ENCODE results near the gene LRRC17. TPM values are rescaled to one million over a fixed set of nuclear protein-coding genes. Genes with fewer than 3 reads are reported as not detected.
"Not testable (repeated sequence)": the region's sequence is repeated elsewhere in the genome, so short reads cannot be mapped to it uniquely, and the experiment has no call there.

LRRC17 gene
- total RNA-seq, 1 experiment from 2014 or later, result not detected

DNA sequence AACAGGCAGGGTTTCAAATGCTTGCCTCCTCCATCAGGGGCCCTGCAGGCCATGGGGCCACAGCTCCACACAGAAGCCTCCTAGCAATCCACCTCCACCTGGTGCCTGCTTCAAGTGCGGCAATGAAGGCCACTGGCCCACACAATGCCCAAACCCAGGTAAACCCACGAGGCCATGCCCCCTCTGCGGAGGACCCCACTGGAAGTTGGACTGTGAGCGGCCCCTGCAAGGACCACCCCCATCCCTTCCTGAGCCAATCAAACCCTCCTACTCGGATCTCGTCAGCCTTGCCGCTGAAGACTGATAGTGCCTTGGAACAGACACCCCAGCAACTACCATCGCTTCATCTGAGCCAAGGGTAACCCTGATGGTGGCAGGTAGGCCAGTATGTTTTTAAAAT lies 63.1 kb downstream of the LRRC17 start:
- no peak for TF ChIP-seq EZH2 (IDR thresholded peaks at IDR 0.05; ENCODE audit: low read depth)
- TF ChIP-seq, protein P1, sequence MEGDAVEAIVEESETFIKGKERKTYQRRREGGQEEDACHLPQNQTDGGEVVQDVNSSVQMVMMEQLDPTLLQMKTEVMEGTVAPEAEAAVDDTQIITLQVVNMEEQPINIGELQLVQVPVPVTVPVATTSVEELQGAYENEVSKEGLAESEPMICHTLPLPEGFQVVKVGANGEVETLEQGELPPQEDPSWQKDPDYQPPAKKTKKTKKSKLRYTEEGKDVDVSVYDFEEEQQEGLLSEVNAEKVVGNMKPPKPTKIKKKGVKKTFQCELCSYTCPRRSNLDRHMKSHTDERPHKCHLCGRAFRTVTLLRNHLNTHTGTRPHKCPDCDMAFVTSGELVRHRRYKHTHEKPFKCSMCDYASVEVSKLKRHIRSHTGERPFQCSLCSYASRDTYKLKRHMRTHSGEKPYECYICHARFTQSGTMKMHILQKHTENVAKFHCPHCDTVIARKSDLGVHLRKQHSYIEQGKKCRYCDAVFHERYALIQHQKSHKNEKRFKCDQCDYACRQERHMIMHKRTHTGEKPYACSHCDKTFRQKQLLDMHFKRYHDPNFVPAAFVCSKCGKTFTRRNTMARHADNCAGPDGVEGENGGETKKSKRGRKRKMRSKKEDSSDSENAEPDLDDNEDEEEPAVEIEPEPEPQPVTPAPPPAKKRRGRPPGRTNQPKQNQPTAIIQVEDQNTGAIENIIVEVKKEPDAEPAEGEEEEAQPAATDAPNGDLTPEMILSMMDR (conservative IDR thresholded peaks at IDR 0.05), result no peak
- no TSS peak for BruUV-seq (replicated peaks)
- Histone ChIP-seq H3K9me2 (ENCODE audit: insufficient read depth) (no peaks in the 10 kb centered on the region), H3K27me3 (ENCODE audit: insufficient read depth, low read depth) (no peaks in the 10 kb centered on the region), H3K27ac (no peak overlapping the region), H4K20me1 (ENCODE audit: insufficient read depth) (no peaks in the 10 kb centered on the region), H2AFZ (no peak overlapping the region), H3K79me2 (ENCODE audit: low read depth) (no peaks in the 10 kb centered on the region), H3K4me3 (no peak overlapping the region), H3F3A (ENCODE audit: insufficient read depth, low read depth) (no peaks in the 10 kb centered on the region), H3K9me3 (ENCODE audit: insufficient read depth, low read depth) (peaks cover 14% of the 10 kb centered on the region), H3K36me3 (ENCODE audit: low read depth) (peaks cover 5% of the 10 kb centered on the region; the same call in 1 of the 2 replicates), H3K4me2 (no peak overlapping the region), H3K4me1 (replicated peaks; ENCODE audit: insufficient read depth) (peaks cover 12% of the 10 kb centered on the region)
- ChIA-PET CTCF (no interaction called here), POLR2A (ENCODE audit: unreplicated experiment) (no interaction called here)
- intact Hi-C loops (cut with micrococcal nuclease; ENCODE audit: unreplicated experiment), result no loop called here
- no peak for DNase-seq

DNA sequence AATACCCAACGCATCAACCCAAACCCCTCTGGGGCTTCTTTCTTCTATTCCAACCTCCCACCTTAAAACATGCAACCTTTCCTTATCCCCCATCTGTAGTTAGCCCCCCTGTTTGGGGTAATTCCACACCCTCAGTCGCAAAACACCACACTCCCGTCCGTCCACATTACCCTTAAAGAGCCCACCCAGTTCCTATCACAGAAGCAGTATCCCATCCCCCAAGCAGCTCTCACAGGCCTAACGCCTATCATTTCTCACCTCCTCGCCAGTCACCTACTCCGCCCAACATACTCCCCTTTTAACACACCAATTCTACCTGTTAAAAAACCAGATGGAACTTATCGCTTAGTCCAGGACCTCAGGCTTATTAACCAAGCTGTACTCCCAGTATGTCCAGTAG lies 63.7 kb downstream of the LRRC17 start:
- Histone ChIP-seq H3K27me3 (ENCODE audit: insufficient read depth, low read depth) (no peaks in the 10 kb centered on the region), H3K4me3 (no peak overlapping the region), H3K9me2 (ENCODE audit: insufficient read depth) (no peaks in the 10 kb centered on the region), H3K36me3 (ENCODE audit: low read depth) (peaks cover 5% of the 10 kb centered on the region; the same call in 1 of the 2 replicates), H2AFZ (no peak overlapping the region), H3K27ac (no peak overlapping the region), H3K79me2 (ENCODE audit: low read depth) (no peaks in the 10 kb centered on the region), H3K4me2 (no peak overlapping the region), H3F3A (ENCODE audit: insufficient read depth, low read depth) (no peaks in the 10 kb centered on the region), H3K4me1 (replicated peaks; ENCODE audit: insufficient read depth) (peaks cover 12% of the 10 kb centered on the region), H4K20me1 (ENCODE audit: insufficient read depth) (no peaks in the 10 kb centered on the region), H3K9me3 (ENCODE audit: insufficient read depth, low read depth) (peaks cover 14% of the 10 kb centered on the region)
- BruUV-seq (replicated peaks), result no TSS peak
- intact Hi-C loops (cut with micrococcal nuclease; ENCODE audit: unreplicated experiment), result no loop called here
- TF ChIP-seq EZH2 (IDR thresholded peaks at IDR 0.05; ENCODE audit: low read depth), result no peak
- ChIA-PET POLR2A (ENCODE audit: unreplicated experiment) (no interaction called here), CTCF (no interaction called here)
- no peak for DNase-seq

DNA sequence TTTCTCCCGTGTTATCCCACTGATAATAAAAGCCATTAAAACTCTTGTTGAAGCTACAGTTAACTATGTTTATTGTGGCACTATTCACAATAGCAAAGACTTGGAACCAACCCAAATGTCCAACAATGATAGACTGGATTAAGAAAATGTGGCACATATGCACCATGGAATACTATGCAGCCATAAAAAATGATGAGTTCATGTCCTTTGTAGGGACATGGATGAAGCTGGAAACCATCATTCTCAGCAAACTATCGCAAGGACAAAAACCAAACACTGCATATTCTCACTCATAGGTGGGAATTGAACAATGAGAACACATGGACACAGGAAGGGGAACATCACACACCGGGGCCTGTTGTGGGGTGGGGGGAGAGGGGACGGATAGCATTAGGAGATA lies 64.8 kb downstream of the LRRC17 start:
- intact Hi-C loops (cut with micrococcal nuclease; ENCODE audit: unreplicated experiment); POLR2A ChIA-PET (ENCODE audit: unreplicated experiment); CTCF ChIA-PET; DNase-seq; H3F3A ChIP-seq (ENCODE audit: insufficient read depth, low read depth); H3K4me3 ChIP-seq; H3K4me2 ChIP-seq; H2AFZ ChIP-seq; H3K79me2 ChIP-seq (ENCODE audit: low read depth); BruUV-seq (replicated peaks); H4K20me1 ChIP-seq (ENCODE audit: insufficient read depth); H3K27me3 ChIP-seq (ENCODE audit: insufficient read depth, low read depth); H3K9me2 ChIP-seq (ENCODE audit: insufficient read depth); H3K36me3 ChIP-seq (ENCODE audit: low read depth); H3K27ac ChIP-seq: not testable (repeated sequence)
- peaks cover 12% of the 10 kb centered on the region for H3K4me1 ChIP-seq (replicated peaks; ENCODE audit: insufficient read depth)
- peaks cover 14% of the 10 kb centered on the region for H3K9me3 ChIP-seq (ENCODE audit: insufficient read depth, low read depth)

DNA sequence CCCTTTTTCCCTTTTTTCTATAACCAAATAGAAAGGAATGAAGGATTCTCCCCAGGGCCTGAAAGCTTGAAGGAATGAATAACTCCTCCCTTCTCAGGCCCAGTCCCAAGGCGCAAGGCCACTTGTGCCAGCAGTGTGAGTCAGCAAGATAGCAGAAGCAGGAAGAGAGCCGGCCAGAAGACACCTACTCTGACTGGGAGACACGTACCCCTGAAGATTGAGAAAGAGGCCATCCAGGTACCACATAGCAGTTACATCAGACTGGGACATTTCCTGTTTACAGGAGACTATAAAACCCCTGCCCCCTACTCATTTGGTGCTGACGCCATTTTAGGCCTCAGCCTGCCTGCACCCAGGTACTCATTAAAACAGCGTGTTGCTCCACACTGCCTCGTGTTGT lies 65.5 kb downstream of the LRRC17 start:
- intact Hi-C loops (cut with micrococcal nuclease; ENCODE audit: unreplicated experiment), result no loop called here
- peak; percentile 59 to 83 for DNase-seq
- no peak overlapping the region for H3K4me3 ChIP-seq

More for the DNA sequence above, 65.5 kb downstream of the LRRC17 start:
- H3K36me3 ChIP-seq (ENCODE audit: low read depth), result peaks cover 5% of the 10 kb centered on the region; the same call in 1 of the 2 replicates
- H3K4me2 ChIP-seq, result no peak overlapping the region
- peak overlapping the region; percentile 64; the same call in 1 of the 2 replicates for H2AFZ ChIP-seq
- ChIA-PET POLR2A (ENCODE audit: unreplicated experiment) (no interaction called here), CTCF (no interaction called here)
- TF ChIP-seq EZH2 (IDR thresholded peaks at IDR 0.05; ENCODE audit: low read depth), result no peak
- no peaks in the 10 kb centered on the region for H3K9me2 ChIP-seq (ENCODE audit: insufficient read depth)
- H3K79me2 ChIP-seq (ENCODE audit: low read depth), result no peaks in the 10 kb centered on the region
- H3K4me1 ChIP-seq (replicated peaks; ENCODE audit: insufficient read depth), result peaks cover 12% of the 10 kb centered on the region
- no peaks in the 10 kb centered on the region for H3F3A ChIP-seq (ENCODE audit: insufficient read depth, low read depth)
- no TSS peak for BruUV-seq (replicated peaks)
- H4K20me1 ChIP-seq (ENCODE audit: insufficient read depth), result no peaks in the 10 kb centered on the region
- no peaks in the 10 kb centered on the region for H3K27me3 ChIP-seq (ENCODE audit: insufficient read depth, low read depth)
- peaks cover 14% of the 10 kb centered on the region for H3K9me3 ChIP-seq (ENCODE audit: insufficient read depth, low read depth)
- peak overlapping the region; percentile 76 for H3K27ac ChIP-seq
